HG02885 (cell line): ENCODE data around the gene TDP2.
"Not testable (repeated sequence)": the region's sequence is repeated elsewhere in the genome, so short reads cannot be mapped to it uniquely, and the experiment has no call there.

ENCODE experiments used
- ATAC-seq: cut with Tn5 transposase; IDR thresholded peaks from one replicate; pipeline ENCODE4 v1.9.1; 2021; ENCODE audit warnings: mild to moderate bottlenecking; ENCODE audit not compliant: unreplicated experiment, poor library complexity

Gene TDP2

GRCh38 chr6:24683297-24684296 lies 16.9 kb upstream of the TDP2 start:
- ATAC-seq, result no peak

- ATAC-seq, result no peak
Measured at GRCh38 chr6:24680582-24680981, 13.9 kb upstream of the TDP2 start.

GRCh38 chr6:24678792-24679352 lies 12.2 kb upstream of the TDP2 start:
- not testable (repeated sequence) for ATAC-seq

GRCh38 chr6:24673625-24674024 lies 6.9 kb upstream of the TDP2 start:
- no peak for ATAC-seq

GRCh38 chr6:24672620-24673182 lies 6.0 kb upstream of the TDP2 start:
- no peak for ATAC-seq

- ATAC-seq, result not testable (repeated sequence)
Measured at GRCh38 chr6:24671077-24671476, 4.4 kb upstream of the TDP2 start.

- ATAC-seq, result not testable (repeated sequence)
Measured at GRCh38 chr6:24670492-24670891, 3.8 kb upstream of the TDP2 start.

- ATAC-seq, result no peak
Measured at GRCh38 chr6:24668997-24669361, 2.3 kb upstream of the TDP2 start.

GRCh38 chr6:24668066-24668996 lies 1.6 kb upstream of the TDP2 start:
- ATAC-seq, result peak; percentile 56

- no peak for ATAC-seq
Measured at GRCh38 chr6:24667378-24667803, 692 bp upstream of the TDP2 start.

GRCh38 chr6:24666097-24666640 lies 530 bp downstream of the TDP2 start:
- ATAC-seq, result peak; percentile 28

GRCh38 chr6:24664046-24664987 lies 2.4 kb downstream of the TDP2 start:
- ATAC-seq, result no peak

- no peak for ATAC-seq
Measured at GRCh38 chr6:24663189-24663588, 3.5 kb downstream of the TDP2 start.

- no peak for ATAC-seq
Measured at GRCh38 chr6:24662236-24662635, 4.5 kb downstream of the TDP2 start.

GRCh38 chr6:24661759-24662158 lies 4.9 kb downstream of the TDP2 start:
- not testable (repeated sequence) for ATAC-seq

- ATAC-seq, result no peak
Measured at GRCh38 chr6:24660105-24660504, 6.6 kb downstream of the TDP2 start.

- ATAC-seq, result no peak
Measured at GRCh38 chr6:24659561-24659960, 7.1 kb downstream of the TDP2 start.

- no peak for ATAC-seq
Measured at GRCh38 chr6:24658573-24659560, 7.8 kb downstream of the TDP2 start.
